A673 (cell line): ENCODE measurements around the gene RACK1. TPM values are rescaled to one million over a fixed set of nuclear protein-coding genes. Genes with fewer than 3 reads are reported as not detected.

Experiments used
- BruUV-seq: library from RNA; stranded (reverse); fragments of 400-500 nt; replicated peaks from 2 replicates; lab custom pipeline; 2021; lab: Mats Ljungman, UMichigan
- CTCF ChIA-PET: fragments of 300-600 bp; sonication (Branson Sonifier 250); formaldehyde crosslinking; loops from one replicate; lab custom pipeline; 2022; ENCODE audit warnings: antibody characterized with exemption; lab: Charles Lee
- POLR2A ChIA-PET: fragments of 300-600 bp; sonication (Branson Sonifier 250); formaldehyde crosslinking; loops from one replicate; lab custom pipeline; 2022; ENCODE audit warnings: antibody characterized with exemption; ENCODE audit not compliant: low non-redundant PET; lab: Charles Lee
- DNase-seq: peaks from one replicate; pipeline ENCODE4 v3.0.0-alpha.2; 2015; ENCODE audit warnings: low spot score
- H3K27ac ChIP-seq: fragments of 200-600 bp; sonication (generic); 2 replicates; pipeline ENCODE4 v1.5.1; 2016; ENCODE audit warnings: mixed run types, low read depth, mild to moderate bottlenecking, mixed read lengths, antibody characterized with exemption, low read length; ENCODE audit not compliant: poor library complexity, severe bottlenecking
- H3K27me3 ChIP-seq: fragments of 200-600 bp; sonication (generic); replicated peaks from 2 replicates; pipeline ENCODE4 v1.6.1; 2017; ENCODE audit warnings: mixed run types, low read depth, mild to moderate bottlenecking, mixed read lengths, antibody characterized with exemption, low read length; ENCODE audit not compliant: insufficient read depth, poor library complexity
- H3K36me3 ChIP-seq: fragments of 200-600 bp; sonication (generic); 2 replicates; pipeline ENCODE4 v1.6.1; 2016; ENCODE audit warnings: mixed run types, mild to moderate bottlenecking, mixed read lengths, antibody characterized with exemption, low read length; ENCODE audit not compliant: insufficient read depth, poor library complexity, severe bottlenecking
- H3K4me1 ChIP-seq: fragments of 200-600 bp; sonication (generic); 2 replicates; pipeline ENCODE4 v1.6.1; 2017; ENCODE audit warnings: mixed run types, mild to moderate bottlenecking, mixed read lengths, antibody characterized with exemption, low read length; ENCODE audit not compliant: insufficient read depth, poor library complexity, severe bottlenecking
- H3K4me3 ChIP-seq: fragments of 200-600 bp; sonication (generic); 2 replicates; pipeline ENCODE4 v1.5.1; 2016; ENCODE audit warnings: low read depth, mixed run types, mild to moderate bottlenecking, mixed read lengths, low read length; ENCODE audit not compliant: poor library complexity, severe bottlenecking
- H3K9me3 ChIP-seq: fragments of 200-600 bp; sonication (generic); 2 replicates; pipeline ENCODE4 v1.6.1; 2016; ENCODE audit warnings: mixed run types, low read depth, mild to moderate bottlenecking, mixed read lengths, antibody characterized with exemption, low read length; ENCODE audit not compliant: poor library complexity, severe bottlenecking
- CTCF ChIP-seq: fragments of 300-800, 200-600 bp; sonication (generic); conservative IDR thresholded peaks from 2 replicates; pipeline ENCODE4 v1.5.1; 2017; ENCODE audit warnings: low read depth, mild to moderate bottlenecking, antibody characterized with exemption, low read length, moderate library complexity, mixed read lengths
- EZH2 ChIP-seq: fragments of 200-600 bp; sonication (generic); IDR thresholded peaks from 2 replicates; pipeline ENCODE4 v1.6.1; 2017; ENCODE audit warnings: borderline replicate concordance, low read depth, mild to moderate bottlenecking, mixed read lengths, antibody characterized with exemption, low read length; ENCODE audit not compliant: poor library complexity, severe bottlenecking
- intact Hi-C: fragments of 100-400 bp; cut with micrococcal nuclease; formaldehyde crosslinking; loops from one replicate; pipeline ENCODE4 v1.10.0; 2022; ENCODE audit not compliant: unreplicated experiment
- total RNA-seq: library from RNA; stranded (reverse); gene quantifications from 2 replicates; pipeline ENCODE4 v1.2.3, GENCODE V29; 2021

RACK1 gene
- total RNA-seq, 1 experiment from 2014 or later = 1,719 TPM

- peak overlapping the region; percentile 96 for H3K27ac ChIP-seq
- no peaks in the 10 kb centered on the region for H3K36me3 ChIP-seq
- ChIA-PET POLR2A (no interaction called here), CTCF (no interaction called here)
- no peak for DNase-seq
- H3K9me3 ChIP-seq = no peaks in the 10 kb centered on the region
- BruUV-seq = no TSS peak
- intact Hi-C loops = no loop called here
- peaks cover 11% of the 10 kb centered on the region for H3K4me1 ChIP-seq
- peak overlapping the region; percentile 83 for H3K4me3 ChIP-seq
- no peaks in the 10 kb centered on the region for H3K27me3 ChIP-seq
- no peak for TF ChIP-seq EZH2
- no peak for TF ChIP-seq CTCF
Measured at GRCh38 chr5:181224390-181225229, 19.1 kb downstream of the RACK1 start.

GRCh38 chr5:181223729-181224389 is 19.8 kb downstream of the RACK1 start:
- no peak for TF ChIP-seq CTCF
- no peak for TF ChIP-seq EZH2
- TSS peak; percentile 38 for BruUV-seq
- intact Hi-C loops = loop anchor here (1.0 kb wide), 1 partner anchor 20 kb away; no protein-coding TSS in a partner anchor
- DNase-seq = no peak
- no peaks in the 10 kb centered on the region for H3K36me3 ChIP-seq
- H3K27ac ChIP-seq = peak overlapping the region; percentile 96
- ChIA-PET POLR2A (no interaction called here), CTCF (interaction anchor here (1.0 kb wide), 1 partner anchor 17 kb away, joined by 3 read pairs; no protein-coding TSS in a partner anchor)
- H3K4me1 ChIP-seq = peaks cover 11% of the 10 kb centered on the region
- peak overlapping the region; percentile 83 for H3K4me3 ChIP-seq
- H3K27me3 ChIP-seq = no peaks in the 10 kb centered on the region
- H3K9me3 ChIP-seq = no peaks in the 10 kb centered on the region

GRCh38 chr5:181223058-181223728 is 20.5 kb downstream of the RACK1 start, which contains the start of gene TRIM41:
Gene TRIM41, plus strand, starts transcription at chr5:181223281. Its CDS starts 719 bp downstream, at chr5:181224000.
- peak within 1 kb of the TSS; percentile 96 for H3K27ac ChIP-seq
- peak within 1 kb of the TSS; percentile 83 for H3K4me3 ChIP-seq
- ChIA-PET CTCF (interaction anchor here (1.0 kb wide), 1 partner anchor 16 kb away, joined by 3 read pairs; no protein-coding TSS in a partner anchor), POLR2A (interaction anchor here (0.6 kb wide), 2 partner anchors 18 to 24 kb away, joined by 6 to 8 read pairs; no protein-coding TSS in a partner anchor)
- H3K36me3 ChIP-seq = no peaks in the 10 kb centered on the region
- TF ChIP-seq EZH2 (no peak), CTCF (no peak)
- intact Hi-C loops = loop anchor here (1.0 kb wide), 1 partner anchor 21 kb away; no protein-coding TSS in a partner anchor
- DNase-seq = peak; percentile 98
- H3K9me3 ChIP-seq = no peaks in the 10 kb centered on the region
- H3K27me3 ChIP-seq = no peaks in the 10 kb centered on the region
- no TSS peak for BruUV-seq
- H3K4me1 ChIP-seq = peaks cover 11% of the 10 kb centered on the region
